ENCODE results near the gene ARL17A.
"Not testable (repeated sequence)": the region's sequence is repeated elsewhere in the genome, so short reads cannot be mapped to it uniquely, and the experiment has no call there.

Gene ARL17A

DNA sequence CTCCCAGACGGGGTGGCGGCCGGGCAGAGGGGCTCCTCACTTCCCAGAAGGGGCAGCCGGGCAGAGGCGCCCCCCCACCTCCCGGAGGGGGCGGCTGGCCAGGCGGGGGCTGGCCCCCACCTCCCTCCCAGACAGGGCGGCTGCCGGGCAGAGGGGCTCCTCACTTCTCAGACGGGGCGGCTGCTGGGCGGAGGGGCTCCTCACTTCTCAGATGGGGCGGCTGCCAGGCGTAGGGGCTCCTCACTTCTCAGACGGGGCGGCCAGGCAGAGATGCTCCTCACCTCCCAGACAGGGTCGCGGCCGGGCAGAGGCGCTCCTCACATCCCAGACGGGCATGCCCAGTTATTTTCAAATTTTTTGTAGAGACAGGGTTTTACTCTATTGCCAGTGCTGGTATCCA lies 44.8 kb downstream of the ARL17A start:
- DNase-seq = not testable (repeated sequence)

DNA sequence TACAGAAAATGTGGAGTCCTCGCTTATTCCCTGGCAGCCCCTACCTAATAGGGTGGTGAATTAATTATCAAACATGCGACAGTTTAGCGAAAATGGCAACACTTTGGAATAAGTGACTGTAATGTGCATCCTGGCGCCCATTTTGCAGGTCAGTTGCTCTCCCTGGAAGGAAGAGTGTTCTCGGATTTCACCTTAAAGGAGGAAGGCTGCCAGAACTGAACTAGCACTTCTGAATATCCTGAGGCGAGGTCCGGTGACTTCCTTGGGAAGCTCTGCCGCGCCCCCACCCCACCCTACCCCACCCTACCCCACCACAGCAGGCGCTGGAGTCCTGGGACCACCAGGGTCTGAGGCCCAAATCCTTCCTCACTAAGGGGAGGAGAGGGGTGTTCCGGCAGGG lies 67.3 kb downstream of the ARL17A start, which contains the start of gene LRRC37A2:
TSS of gene LRRC37A2 (plus strand) at position 301 of the 400 bp plus-strand sequence. CDS start 245 bp downstream, outside the sequence.
- not testable (repeated sequence) for DNase-seq

DNA sequence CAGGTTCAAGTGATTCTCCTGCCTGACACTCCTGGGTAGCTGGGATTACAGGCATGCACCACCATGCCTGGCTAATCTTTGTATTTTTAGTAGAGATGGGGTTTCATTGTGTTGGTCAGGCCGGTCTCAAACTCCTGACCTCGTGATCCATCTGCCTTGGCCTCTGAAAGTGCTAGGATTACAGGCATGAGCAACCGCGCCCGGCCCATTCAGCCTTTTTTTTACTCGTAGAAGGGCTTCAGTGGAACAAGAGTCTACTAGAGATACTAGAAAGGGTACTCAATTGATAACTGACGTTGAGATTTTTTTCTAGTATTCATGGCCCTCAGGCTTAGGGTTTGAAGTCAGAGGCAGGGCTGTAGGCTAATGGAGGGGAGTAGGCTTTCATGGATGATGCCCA lies 73.6 kb downstream of the ARL17A start:
- not testable (repeated sequence) for DNase-seq

DNA sequence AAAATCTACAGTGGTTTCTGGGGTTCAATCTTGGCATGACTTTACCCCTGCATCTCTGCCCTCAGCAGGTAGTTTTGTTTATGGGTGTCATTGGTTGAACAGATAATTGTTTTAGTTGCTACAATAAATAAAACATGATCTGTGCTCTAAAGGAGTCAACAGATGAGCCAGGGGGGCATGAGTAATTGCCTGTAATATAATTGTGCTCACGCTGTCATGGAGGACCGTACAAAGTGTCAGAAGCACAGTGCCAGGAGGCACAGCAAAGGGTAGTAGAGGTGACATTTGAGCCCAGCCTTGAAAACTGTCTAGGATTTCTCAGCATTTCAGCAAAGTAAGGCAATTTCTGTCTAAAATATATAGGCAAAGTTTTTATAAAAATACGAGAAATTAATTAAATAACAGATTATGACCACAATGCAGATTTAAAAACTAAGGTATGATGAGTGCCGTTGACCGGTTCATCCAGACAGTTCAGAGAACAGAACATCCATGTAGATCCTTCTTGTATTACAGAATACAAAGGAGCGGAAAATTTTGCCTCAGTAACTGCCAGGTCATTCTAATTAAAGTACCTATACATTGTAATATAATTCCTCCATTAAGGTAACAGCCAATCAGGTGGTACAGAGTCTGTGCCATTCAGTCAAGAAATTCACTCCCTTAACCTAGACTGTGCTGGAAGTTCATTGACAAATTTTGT lies 79.9 kb downstream of the ARL17A start:
- not testable (repeated sequence) for DNase-seq

DNA sequence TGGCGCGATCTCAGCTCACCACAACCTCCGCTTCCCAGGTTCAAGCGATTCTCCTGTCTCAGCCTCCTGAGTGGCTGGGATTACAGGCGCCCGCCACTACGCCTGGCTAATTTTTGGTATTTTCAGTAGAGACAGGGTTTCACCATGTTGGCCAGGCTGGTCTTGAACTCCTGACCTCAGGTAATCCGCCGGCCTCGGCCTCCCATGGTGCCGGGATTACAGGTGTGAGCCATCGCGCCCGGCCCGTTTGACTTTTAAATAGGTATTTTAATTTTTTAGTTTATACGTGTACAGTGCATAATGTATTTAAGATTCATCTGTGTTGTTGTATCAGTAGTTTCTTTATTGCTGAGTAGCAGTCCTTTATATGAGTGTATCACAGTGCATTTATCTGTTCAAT lies 87.5 kb downstream of the ARL17A start:
- not testable (repeated sequence) for DNase-seq

DNA sequence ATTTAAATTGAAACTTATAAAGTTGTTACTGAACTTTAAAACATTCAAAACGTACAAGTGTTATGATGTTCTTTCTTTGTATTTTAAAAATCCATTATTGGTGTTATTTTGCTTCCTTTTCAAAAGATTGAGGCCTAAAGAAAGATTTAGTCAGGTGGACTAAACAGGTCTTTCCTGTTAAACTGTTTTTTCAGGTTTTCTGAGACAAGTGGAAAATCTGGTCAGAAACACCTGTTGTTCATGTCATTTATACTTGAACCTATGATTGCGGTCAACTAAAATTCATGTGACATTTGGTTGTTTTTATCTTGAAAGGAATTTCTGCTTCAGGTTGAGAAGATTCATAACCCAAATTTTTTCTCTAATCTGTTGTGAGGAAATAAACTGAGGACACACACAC lies 98.2 kb downstream of the ARL17A start:
- DNase-seq = not testable (repeated sequence)

DNA sequence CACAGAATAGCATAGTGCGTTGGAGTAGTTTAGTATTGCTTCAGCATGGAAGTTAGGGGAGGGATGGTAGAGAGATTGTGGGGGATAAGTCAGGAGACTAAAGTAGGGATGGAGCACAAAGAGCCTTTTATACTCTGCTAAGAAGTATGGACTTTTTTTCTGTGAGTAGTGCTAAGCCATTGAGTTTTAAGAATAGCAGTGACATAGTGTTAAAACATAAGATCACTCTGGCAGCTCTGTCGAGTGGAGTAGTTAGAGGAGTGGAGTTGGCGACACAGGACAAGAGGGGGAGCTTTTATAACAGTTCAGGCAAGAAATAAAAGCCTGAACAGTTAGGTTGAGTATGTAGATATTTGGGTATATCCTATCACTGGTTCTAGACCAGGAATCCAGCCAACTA lies 100.7 kb downstream of the ARL17A start:
- not testable (repeated sequence) for DNase-seq

DNA sequence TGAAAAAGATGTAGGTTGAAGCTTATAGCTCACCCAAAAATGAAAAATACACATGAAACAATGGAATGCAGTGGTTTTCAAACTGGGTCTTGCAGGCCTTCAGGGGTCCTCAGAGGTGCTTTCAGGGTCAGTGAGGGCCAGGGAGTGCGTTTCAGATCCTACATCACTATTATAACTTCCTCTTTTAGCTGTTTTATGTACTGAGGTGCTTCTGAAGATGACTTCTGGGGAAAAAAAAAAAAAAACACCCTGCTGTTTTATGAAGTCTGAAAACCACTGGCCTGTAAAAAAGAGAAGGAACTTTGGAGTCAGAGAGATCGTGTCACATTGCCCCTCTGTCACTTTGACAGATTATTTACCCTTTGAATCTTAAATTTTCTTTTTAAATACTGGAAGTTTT lies 103.9 kb downstream of the ARL17A start:
- DNase-seq = not testable (repeated sequence)

DNA sequence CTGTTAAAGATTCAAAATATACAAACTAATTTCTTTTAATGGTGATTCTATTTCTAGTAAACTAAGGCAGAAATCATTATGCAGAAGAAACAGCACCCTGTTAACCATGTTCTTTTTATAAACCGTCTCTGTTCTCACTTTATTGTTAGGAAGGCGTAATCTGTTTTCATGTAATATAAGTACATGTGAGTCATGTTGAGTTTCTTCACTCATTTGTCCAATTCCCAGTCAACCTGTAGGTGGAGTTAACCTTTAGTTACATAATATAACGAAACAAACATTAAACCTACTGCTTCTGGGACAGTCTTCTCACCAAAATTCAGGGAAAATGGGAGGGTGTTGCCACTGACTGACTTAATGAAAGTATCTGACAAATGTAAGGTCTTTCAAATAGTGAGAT lies 105.0 kb downstream of the ARL17A start:
- DNase-seq = not testable (repeated sequence)

DNA sequence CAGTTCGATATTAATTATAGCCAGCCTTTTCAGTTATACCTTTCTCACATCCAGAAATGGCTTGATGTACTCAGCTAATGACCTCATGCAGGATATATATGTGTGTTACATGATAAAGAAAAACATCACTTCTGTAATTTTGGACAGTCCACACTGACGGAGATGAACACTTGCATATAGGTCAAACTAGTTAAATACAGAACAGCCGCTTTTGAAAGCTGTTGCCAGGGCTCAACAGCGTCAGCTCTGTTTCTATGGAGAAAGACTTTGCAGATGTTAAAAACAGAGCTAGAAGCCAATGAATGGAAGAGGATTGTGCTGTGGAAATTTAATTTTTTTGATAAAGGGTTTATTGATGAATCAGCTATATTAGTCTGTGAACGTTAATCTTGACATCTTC lies 111.9 kb downstream of the ARL17A start:
- DNase-seq = not testable (repeated sequence)

Measured in SHP77 treated with DMSO at 0.1 percent for 48 hours (cell line).